Spleen (tissue), 11 donors: ENCODE results near the gene CACNA1C. TPM values are rescaled to one million over a fixed set of nuclear protein-coding genes. Genes with fewer than 3 reads are reported as not detected.

Experiments
- DNase-seq: peaks from one replicate; pipeline ENCODE4 v3.0.0-alpha.2; 2020
- H3K27ac ChIP-seq, 8 donors: fragments of 200-600 bp; sonication (generic) in 7 of 8; 1 replicate in 4 of 8; 2 replicates in 4 of 8; pipeline versions ENCODE4 v1.5.0 to v1.8.0; 2016 to 2021; ENCODE audit warnings: inconsistent platforms in 4 of 8, mild to moderate bottlenecking in 4 of 8, moderate library complexity in 1 of 8
- H3K27me3 ChIP-seq, 7 donors: fragments of 200-600 bp; sonication (generic) in 6 of 7; replicated peaks in 1 of 7; 1 replicate in 4 of 7; 2 replicates in 3 of 7; pipeline versions ENCODE4 v1.5.0 to v1.8.0; 2016 to 2021; ENCODE audit warnings: inconsistent platforms in 3 of 7, mild to moderate bottlenecking in 1 of 7
- H3K36me3 ChIP-seq, 6 donors: fragments of 200-600 bp; sonication (generic) in 5 of 6; 1 replicate in 4 of 6; 2 replicates in 2 of 6; pipeline versions ENCODE4 v1.5.0 to v1.8.0; 2016 to 2021; ENCODE audit warnings: inconsistent platforms in 2 of 6
- H3K4me1 ChIP-seq, 6 donors: fragments of 200-600 bp; sonication (generic) in 5 of 6; 1 replicate in 3 of 6; 2 replicates in 3 of 6; pipeline versions ENCODE4 v1.5.0 to v1.8.0; 2016 to 2021; ENCODE audit warnings: inconsistent platforms in 3 of 6
- H3K4me3 ChIP-seq, 8 donors: fragments of 200-600 bp; sonication (generic) in 7 of 8; 1 replicate in 4 of 8; 2 replicates in 4 of 8; pipeline versions ENCODE4 v1.5.0 to v1.8.0; 2016 to 2021; ENCODE audit warnings: inconsistent platforms in 4 of 8, mild to moderate bottlenecking in 4 of 8, moderate library complexity in 2 of 8
- H3K9me3 ChIP-seq, 8 donors: fragments of 200-600 bp; sonication (generic) in 7 of 8; 1 replicate in 4 of 8; 2 replicates in 4 of 8; pipeline versions ENCODE4 v1.5.0 to v1.8.0; 2016 to 2021; ENCODE audit warnings: inconsistent platforms in 4 of 8
- POLR2A ChIP-seq, 3 donors: fragments of 450-650 bp; IDR thresholded peaks; one replicate each; pipeline ENCODE4 v1.5.1; 2017; ENCODE audit warnings: antibody characterized with exemption in 3 of 3, mild to moderate bottlenecking in 1 of 3
- POLR2AphosphoS5 ChIP-seq, 3 donors: sonication (generic); formaldehyde crosslinking; IDR thresholded peaks; one replicate each; pipeline ENCODE4 v1.5.1; 2017; ENCODE audit warnings: antibody characterized with exemption in 3 of 3
- whole genome bisulfite sequencing, 5 donors: extraction: QIAGEN DNeasy Blood & Tissue Kit in 3 of 5; methylation state at CpG; one replicate each; pipeline versions ENCODE4 v1.1.5 to v1.1.7; 2013 to 2018; 5-methylcytosine and 5-hydroxymethylcytosine counted together
- intact Hi-C: fragments of 100-400 bp; cut with DNase I; formaldehyde crosslinking; loops from one replicate; pipeline ENCODE4 v1.15.0; 2023; ENCODE audit warnings: low total_unique reads
- polyA plus RNA-seq, 3 donors: library from polyadenylated mRNA; stranded (reverse); fragments of 200-250 nt; gene quantifications; one replicate each; pipeline ENCODE4 v1.2.1, GENCODE V29; 2013
- total RNA-seq, 7 donors: library from RNA; depleted of rRNA in 3 of 7; stranded (reverse); fragments of >200 nt in 3 of 7; fragmentation: NEBNext Ultra II Directional in 4 of 7; extraction: Animal tissue kit (Norgen Biotek cat#: 25700) in 4 of 7; gene quantifications; one replicate each; pipeline versions ENCODE4 v1.1.0 to v1.2.1, GENCODE V29; 2016 to 2021
- TF ChIP-seq, protein P1 (sequence below), 11 experiments: fragments of 200-600 bp in 7 of 11; fragments of 450-650 bp in 4 of 11; sonication (generic) in 4 of 11; IDR thresholded peaks in 8 of 11; conservative IDR thresholded peaks in 3 of 11; 1 replicate in 7 of 11; 2 replicates in 4 of 11; pipeline versions ENCODE4 v1.4.0 to v1.8.0; 2016 to 2021; ENCODE audit warnings: antibody characterized with exemption in 11 of 11, inconsistent platforms in 4 of 11, mild to moderate bottlenecking in 1 of 11
- donor health status: healthy with polysubstance abuse.
- donor health status: DM: no; HTN: no; CAD: no; lungs with moderate emphysema.
- donor health status: DM: no; HTN: no; CAD: no.
- donor health status: Bipolar disorder and iron deficiency.
- donor health status: healthy.
- donor health status: DM: no; HTN: no; CAD: no.
- donor health status: DM: yes; HTN: yes; CAD: no.

Gene CACNA1C
- total and polyA plus RNA-seq, 10 donors: 0.67 to 27.6 (median 18.4) TPM

DNA sequence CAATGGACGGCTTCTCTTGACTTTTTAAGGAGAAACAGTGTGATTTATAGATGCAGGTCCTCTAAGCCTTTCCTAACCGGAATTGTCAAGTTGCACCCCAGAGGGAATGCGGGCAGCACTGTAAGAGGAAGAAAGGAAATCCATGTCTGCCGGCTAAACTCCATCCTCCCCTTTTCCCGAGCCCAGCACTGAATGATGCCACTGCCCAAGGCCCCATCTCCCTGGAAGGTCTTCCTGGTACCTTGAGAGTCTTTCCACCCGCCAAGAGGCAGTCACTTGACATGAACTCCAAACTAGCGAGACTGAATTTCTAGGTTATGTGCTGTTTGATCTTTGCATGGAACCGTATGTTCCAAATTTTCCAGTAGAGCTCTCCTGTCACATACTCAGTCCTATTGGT, 428.6 kb downstream of the CACNA1C start:
- TF ChIP-seq POLR2AphosphoS5 (IDR thresholded peaks at IDR 0.05): no peak
- no peak for TF ChIP-seq POLR2A (IDR thresholded peaks at IDR 0.05)
- TF ChIP-seq, protein P1, sequence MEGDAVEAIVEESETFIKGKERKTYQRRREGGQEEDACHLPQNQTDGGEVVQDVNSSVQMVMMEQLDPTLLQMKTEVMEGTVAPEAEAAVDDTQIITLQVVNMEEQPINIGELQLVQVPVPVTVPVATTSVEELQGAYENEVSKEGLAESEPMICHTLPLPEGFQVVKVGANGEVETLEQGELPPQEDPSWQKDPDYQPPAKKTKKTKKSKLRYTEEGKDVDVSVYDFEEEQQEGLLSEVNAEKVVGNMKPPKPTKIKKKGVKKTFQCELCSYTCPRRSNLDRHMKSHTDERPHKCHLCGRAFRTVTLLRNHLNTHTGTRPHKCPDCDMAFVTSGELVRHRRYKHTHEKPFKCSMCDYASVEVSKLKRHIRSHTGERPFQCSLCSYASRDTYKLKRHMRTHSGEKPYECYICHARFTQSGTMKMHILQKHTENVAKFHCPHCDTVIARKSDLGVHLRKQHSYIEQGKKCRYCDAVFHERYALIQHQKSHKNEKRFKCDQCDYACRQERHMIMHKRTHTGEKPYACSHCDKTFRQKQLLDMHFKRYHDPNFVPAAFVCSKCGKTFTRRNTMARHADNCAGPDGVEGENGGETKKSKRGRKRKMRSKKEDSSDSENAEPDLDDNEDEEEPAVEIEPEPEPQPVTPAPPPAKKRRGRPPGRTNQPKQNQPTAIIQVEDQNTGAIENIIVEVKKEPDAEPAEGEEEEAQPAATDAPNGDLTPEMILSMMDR (IDR thresholded peaks at IDR 0.05 in 8 of 11, conservative IDR thresholded peaks at IDR 0.05 in 3 of 11): no peak
- H3K9me3 ChIP-seq: no peaks in the 10 kb centered on the region
- no peak for DNase-seq
- H3K4me3 ChIP-seq: no peak overlapping the region
- peaks cover 0 to 10% (median 0%) of the 10 kb centered on the region in 6 donors for H3K4me1 ChIP-seq
- no peak overlapping the region for H3K27ac ChIP-seq
- 75 to 92% (median 81%) methylated on average over 8 of the region's 8 CpGs for WGBS, 5 donors
- intact Hi-C loops: no loop called here
- H3K36me3 ChIP-seq: no peaks in the 10 kb centered on the region
- H3K27me3 ChIP-seq: peaks cover 0 to 4% (median 0%) of the 10 kb centered on the region in 7 donors

DNA sequence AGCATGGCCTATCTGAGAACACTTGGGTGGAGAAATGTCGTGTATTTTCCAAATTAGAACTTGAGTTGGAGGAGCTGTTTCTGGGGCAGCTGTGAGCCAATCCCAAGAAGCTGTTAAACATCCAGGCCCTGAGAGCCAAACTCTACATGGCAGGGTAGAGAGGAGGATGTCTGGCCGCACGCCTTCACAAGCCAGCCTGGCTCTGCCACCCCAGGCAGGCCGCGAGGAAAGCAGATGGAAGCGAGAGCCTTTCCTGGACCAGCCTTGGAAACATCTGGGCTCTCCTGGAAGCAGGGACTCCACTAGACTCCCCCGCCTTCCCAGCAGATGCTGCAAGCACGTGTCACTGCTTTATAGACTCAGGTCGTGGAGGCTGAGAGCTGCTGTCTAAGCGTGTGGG, 429.2 kb downstream of the CACNA1C start:
- no peak overlapping the region for H3K4me3 ChIP-seq
- H3K27ac ChIP-seq: no peak overlapping the region
- intact Hi-C loops: no loop called here
- peaks cover 0 to 10% (median 0%) of the 10 kb centered on the region in 6 donors for H3K4me1 ChIP-seq
- peaks cover 0 to 4% (median 0%) of the 10 kb centered on the region in 7 donors for H3K27me3 ChIP-seq
- no peak for DNase-seq
- no peaks in the 10 kb centered on the region for H3K9me3 ChIP-seq
- H3K36me3 ChIP-seq: no peaks in the 10 kb centered on the region
- TF ChIP-seq POLR2AphosphoS5 (IDR thresholded peaks at IDR 0.05): no peak
- TF ChIP-seq POLR2A (IDR thresholded peaks at IDR 0.05): no peak
- TF ChIP-seq, protein P1 (IDR thresholded peaks at IDR 0.05 in 8 of 11, conservative IDR thresholded peaks at IDR 0.05 in 3 of 11): no peak
- WGBS, 5 donors: 71 to 96% (median 87%) methylated on average over 5 to 10 of the region's 10 CpGs

DNA sequence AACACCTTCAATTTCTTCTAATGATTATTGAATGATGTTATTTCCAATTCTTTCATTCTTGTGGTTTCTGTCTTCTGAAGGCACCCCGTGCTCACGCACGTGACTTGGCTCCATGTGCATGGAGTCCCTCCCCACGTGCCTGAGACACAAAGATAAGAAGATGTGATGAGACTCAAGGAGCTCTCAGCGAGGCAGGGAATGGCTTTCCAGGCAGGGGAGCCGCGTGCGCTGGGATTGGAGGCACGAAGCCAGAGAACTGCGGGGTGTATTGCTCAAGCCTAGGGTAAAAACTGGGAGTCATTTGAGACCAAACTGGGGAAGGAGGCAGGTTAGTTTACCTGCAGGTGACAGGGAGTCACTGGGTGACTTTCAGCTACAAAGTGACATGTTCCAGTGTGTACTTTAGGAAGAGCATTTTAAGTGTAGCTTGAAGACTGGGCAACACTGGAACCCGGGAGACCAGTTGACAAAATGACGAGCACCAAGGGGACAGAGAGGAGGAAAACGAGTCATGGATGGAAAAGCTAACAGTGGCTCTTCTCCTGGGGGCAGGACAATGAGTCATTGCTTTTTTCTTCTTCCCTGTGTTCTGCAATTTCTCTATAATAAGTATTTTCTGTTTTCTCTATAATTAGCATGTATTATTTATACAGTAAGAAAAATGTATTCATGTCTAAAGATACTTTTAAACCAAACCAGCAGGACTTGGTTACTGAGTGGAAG, 430.3 kb downstream of the CACNA1C start:
- Histone ChIP-seq H3K4me1 (peaks cover 0 to 10% (median 0%) of the 10 kb centered on the region in 6 donors), H3K27ac (no peak overlapping the region), H3K27me3 (peaks cover 0 to 4% (median 0%) of the 10 kb centered on the region in 7 donors), H3K36me3 (no peaks in the 10 kb centered on the region), H3K4me3 (no peak overlapping the region), H3K9me3 (no peaks in the 10 kb centered on the region)
- no peak for DNase-seq
- TF ChIP-seq POLR2AphosphoS5 (IDR thresholded peaks at IDR 0.05): no peak
- TF ChIP-seq, protein P1 (IDR thresholded peaks at IDR 0.05 in 8 of 11, conservative IDR thresholded peaks at IDR 0.05 in 3 of 11): no peak
- no peak for TF ChIP-seq POLR2A (IDR thresholded peaks at IDR 0.05)
- 69 to 83% (median 75%) methylated on average over 13 of the region's 13 CpGs for WGBS, 5 donors
- intact Hi-C loops: no loop called here

DNA sequence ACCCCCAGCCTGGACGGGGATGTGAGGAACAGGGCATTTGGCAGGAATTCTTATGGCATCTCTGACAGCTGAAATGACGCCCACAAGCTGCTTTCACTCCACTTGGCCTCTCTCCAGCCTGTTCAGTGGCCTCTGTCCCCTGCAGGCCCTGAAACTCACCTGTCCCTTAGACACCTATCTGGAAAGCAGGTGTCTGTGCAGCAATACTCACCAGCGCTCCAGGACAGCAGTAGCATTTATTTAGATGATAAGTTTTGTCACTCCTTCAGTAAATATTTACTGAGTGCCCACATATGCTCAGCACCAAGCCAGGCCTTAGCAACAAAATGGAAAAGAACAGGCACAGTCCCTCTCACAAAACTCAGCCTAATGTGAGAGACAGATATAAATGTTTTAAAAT, 430.9 kb downstream of the CACNA1C start:
- 86 to 90% (median 88%) methylated on average over 3 of the region's 3 CpGs for WGBS, 5 donors
- peaks cover 0 to 4% (median 0%) of the 10 kb centered on the region in 7 donors for H3K27me3 ChIP-seq
- H3K27ac ChIP-seq: no peak overlapping the region
- H3K4me1 ChIP-seq: peaks cover 0 to 10% (median 0%) of the 10 kb centered on the region in 6 donors
- DNase-seq: no peak
- H3K36me3 ChIP-seq: no peaks in the 10 kb centered on the region
- H3K4me3 ChIP-seq: no peak overlapping the region
- intact Hi-C loops: no loop called here
- no peaks in the 10 kb centered on the region for H3K9me3 ChIP-seq
- TF ChIP-seq, protein P1 (IDR thresholded peaks at IDR 0.05 in 8 of 11, conservative IDR thresholded peaks at IDR 0.05 in 3 of 11): no peak
- TF ChIP-seq POLR2AphosphoS5 (IDR thresholded peaks at IDR 0.05) (no peak), POLR2A (IDR thresholded peaks at IDR 0.05) (no peak)
